ENCODE data around the gene CLTB. TPM values are rescaled to one million over a fixed set of nuclear protein-coding genes. Genes with fewer than 3 reads are reported as not detected.

The CLTB gene
- polyA plus RNA-seq, 1 of the 3 experiments (the other 2 are of a cell fraction) = 91.2 TPM

DNA sequence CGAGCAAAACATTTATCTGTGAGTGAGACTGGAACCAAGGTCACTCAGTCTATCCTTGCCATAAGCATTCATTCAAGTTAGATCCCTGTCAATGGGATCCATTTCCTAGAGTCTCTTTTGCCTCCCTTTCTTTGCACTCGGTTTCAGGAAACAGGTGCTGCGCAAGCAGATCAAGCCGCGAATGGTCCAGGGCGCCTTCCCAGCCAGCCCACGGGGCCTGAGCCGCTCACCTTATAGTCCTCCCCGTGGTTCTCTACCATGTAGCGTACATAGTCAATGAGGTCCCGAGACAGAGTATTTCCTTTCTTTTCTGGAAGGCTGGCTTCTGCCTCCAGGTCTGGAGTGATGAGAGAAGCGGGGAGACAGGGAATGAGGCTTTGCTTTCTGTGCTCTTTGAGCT, 31.3 kb downstream of the CLTB start:
- ChIA-PET POLR2A (interaction anchor here (0.7 to 1.7 kb wide), 2 partner anchors 23 to 199 kb away, joined by 5 to 6 read pairs; partner anchors contain the start of gene KIAA1191), CTCF (interaction anchor here (0.7 kb wide), 1 partner anchor 89 kb away, joined by 3 read pairs; no protein-coding TSS in a partner anchor)
- TF ChIP-seq FOXJ3 (CRISPR knock-in tag; IDR thresholded peaks at IDR 0.05) = no peak
- TF ChIP-seq GABPA (IDR thresholded peaks at IDR 0.05; ENCODE audit: low read depth) = no peak
- TF ChIP-seq YY1 (IDR thresholded peaks at IDR 0.05; ENCODE audit: low read depth) = no peak
- no peak for TF ChIP-seq PBX3 (IDR thresholded peaks at IDR 0.05)
- no peak for TF ChIP-seq FOXM1 (IDR thresholded peaks at IDR 0.05; ENCODE audit: low read depth)
- TF ChIP-seq, protein P1, sequence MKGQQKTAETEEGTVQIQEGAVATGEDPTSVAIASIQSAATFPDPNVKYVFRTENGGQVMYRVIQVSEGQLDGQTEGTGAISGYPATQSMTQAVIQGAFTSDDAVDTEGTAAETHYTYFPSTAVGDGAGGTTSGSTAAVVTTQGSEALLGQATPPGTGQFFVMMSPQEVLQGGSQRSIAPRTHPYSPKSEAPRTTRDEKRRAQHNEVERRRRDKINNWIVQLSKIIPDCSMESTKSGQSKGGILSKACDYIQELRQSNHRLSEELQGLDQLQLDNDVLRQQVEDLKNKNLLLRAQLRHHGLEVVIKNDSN (IDR thresholded peaks at IDR 0.05; ENCODE audit: borderline replicate concordance, low read depth) = no peak
- TF ChIP-seq, protein P2, sequence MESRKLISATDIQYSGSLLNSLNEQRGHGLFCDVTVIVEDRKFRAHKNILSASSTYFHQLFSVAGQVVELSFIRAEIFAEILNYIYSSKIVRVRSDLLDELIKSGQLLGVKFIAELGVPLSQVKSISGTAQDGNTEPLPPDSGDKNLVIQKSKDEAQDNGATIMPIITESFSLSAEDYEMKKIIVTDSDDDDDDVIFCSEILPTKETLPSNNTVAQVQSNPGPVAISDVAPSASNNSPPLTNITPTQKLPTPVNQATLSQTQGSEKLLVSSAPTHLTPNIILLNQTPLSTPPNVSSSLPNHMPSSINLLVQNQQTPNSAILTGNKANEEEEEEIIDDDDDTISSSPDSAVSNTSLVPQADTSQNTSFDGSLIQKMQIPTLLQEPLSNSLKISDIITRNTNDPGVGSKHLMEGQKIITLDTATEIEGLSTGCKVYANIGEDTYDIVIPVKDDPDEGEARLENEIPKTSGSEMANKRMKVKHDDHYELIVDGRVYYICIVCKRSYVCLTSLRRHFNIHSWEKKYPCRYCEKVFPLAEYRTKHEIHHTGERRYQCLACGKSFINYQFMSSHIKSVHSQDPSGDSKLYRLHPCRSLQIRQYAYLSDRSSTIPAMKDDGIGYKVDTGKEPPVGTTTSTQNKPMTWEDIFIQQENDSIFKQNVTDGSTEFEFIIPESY (IDR thresholded peaks at IDR 0.05; ENCODE audit: borderline replicate concordance, low read depth) = no peak
- no peak for TF ChIP-seq ELF1 (IDR thresholded peaks at IDR 0.05)
- TF ChIP-seq EZH2phosphoT487 (IDR thresholded peaks at IDR 0.05; ENCODE audit: borderline replicate concordance, low read depth) = no peak
- no peak for TF ChIP-seq RCOR1 (IDR thresholded peaks at IDR 0.05; ENCODE audit: low read length)
- no peak for TF ChIP-seq CHD2 (IDR thresholded peaks at IDR 0.05; ENCODE audit: low read length, partially characterized antibody)
- TF ChIP-seq, protein P3, sequence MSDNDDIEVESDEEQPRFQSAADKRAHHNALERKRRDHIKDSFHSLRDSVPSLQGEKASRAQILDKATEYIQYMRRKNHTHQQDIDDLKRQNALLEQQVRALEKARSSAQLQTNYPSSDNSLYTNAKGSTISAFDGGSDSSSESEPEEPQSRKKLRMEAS (IDR thresholded peaks at IDR 0.05; ENCODE audit: low read depth) = no peak
- no peak for TF ChIP-seq RXRA (IDR thresholded peaks at IDR 0.05; ENCODE audit: borderline replicate concordance, low read depth)
- TF ChIP-seq TEAD4 (IDR thresholded peaks at IDR 0.05; ENCODE audit: borderline replicate concordance, insufficient read depth) = no peak
- TF ChIP-seq TAF1 (IDR thresholded peaks at IDR 0.05; ENCODE audit: borderline replicate concordance, low read depth, low read length) = no peak
- no peak for TF ChIP-seq FOSL2 (IDR thresholded peaks at IDR 0.05; ENCODE audit: borderline replicate concordance, low read depth)
- TF ChIP-seq POLR2AphosphoS5 (IDR thresholded peaks at IDR 0.05; ENCODE audit: low read depth, low read length) = no peak
- no peak for TF ChIP-seq CTCF (IDR thresholded peaks at IDR 0.05)
- Histone ChIP-seq H3F3A (replicated peaks; ENCODE audit: insufficient read depth) (peaks cover 6% of the 10 kb centered on the region), H3K9me2 (no peaks in the 10 kb centered on the region), H3K79me2 (ENCODE audit: insufficient read depth) (peaks cover 40% of the 10 kb centered on the region), H3K27ac (ENCODE audit: low read depth in 2 of 2, low read length in 1 of 2) (no peak overlapping the region), H4K20me1 (ENCODE audit: insufficient read depth) (no peaks in the 10 kb centered on the region), H3K27me3 (ENCODE audit: insufficient read depth) (no peaks in the 10 kb centered on the region), H3K4me1 (ENCODE audit: control insufficient read depth in 1 of 2, insufficient read depth in 2 of 2, low read depth in 1 of 2, low read length in 1 of 2) (peaks cover 0 to 14% of the 10 kb centered on the region in 2 experiments; a peak in 2 of 4 replicates), H3K4me3 (ENCODE audit: low read depth in 2 of 2, low read length in 1 of 2) (no peak overlapping the region), H3K36me3 (replicated peaks in 1 of 2; ENCODE audit: control insufficient read depth in 1 of 2, insufficient read depth in 2 of 2, low read length in 1 of 2) (peaks cover 16 to 56% of the 10 kb centered on the region in 2 experiments), H2AFZ (ENCODE audit: low read depth) (no peak overlapping the region), H3K9ac (no peak overlapping the region), H3K4me2 (no peak overlapping the region), H3K9me3 (no peaks in the 10 kb centered on the region)
- DNase-seq = no peak
- over 99% methylated on average over 12 of the region's 12 CpGs for WGBS (ENCODE audit: low lambda C conversion rate)
